DND-41 (cell line): Measurements from ENCODE around the gene SDCCAG8.

Source experiments
- ATAC-seq: fragments of 200-7000 bp; cut with Tn5 transposase; 3 replicates; pipeline ENCODE4 v1.9.1; 2021; ENCODE audit warnings: low read depth; ENCODE audit not compliant: insufficient read depth
- DNase-seq: peaks from one replicate; pipeline ENCODE4 v3.0.0-alpha.2; 2020
- H2AFZ ChIP-seq: 2 replicates; pipeline ENCODE4 v1.6.0; 2012; ENCODE audit warnings: low read depth, low read length
- H3K27ac ChIP-seq: 2 replicates; pipeline ENCODE4 v1.5.1; 2012; ENCODE audit warnings: low read length, inconsistent platforms
- H3K27me3 ChIP-seq: fragments of 200-600 bp; sonication (generic); 2 replicates; pipeline ENCODE4 v1.6.0; 2012; ENCODE audit warnings: low read length, mild to moderate bottlenecking, inconsistent platforms; ENCODE audit not compliant: insufficient read depth, poor library complexity
- H3K36me3 ChIP-seq: 2 replicates; pipeline ENCODE4 v1.5.1; 2012; ENCODE audit warnings: low read length, inconsistent platforms; ENCODE audit not compliant: insufficient read depth
- H3K4me1 ChIP-seq: 2 replicates; pipeline ENCODE4 v1.5.1; 2012; ENCODE audit warnings: mild to moderate bottlenecking, low read length; ENCODE audit not compliant: insufficient read depth
- H3K4me2 ChIP-seq: 2 replicates; pipeline ENCODE4 v1.6.0; 2012; ENCODE audit warnings: mild to moderate bottlenecking, moderate library complexity, low read length, inconsistent platforms; ENCODE audit not compliant: insufficient read depth
- H3K4me3 ChIP-seq, 2 experiments: fragments of 200-600 bp in 1 of 2; shearing (Covaris generic) in 1 of 2; 2 replicates each; pipeline ENCODE4 v1.5.1; 2012 to 2016; ENCODE audit warnings: inconsistent platforms in 2 of 2, low read length in 2 of 2, mild to moderate bottlenecking in 2 of 2, low read depth in 1 of 2, moderate library complexity in 1 of 2
- H3K79me2 ChIP-seq: 2 replicates; pipeline ENCODE4 v1.6.0; 2012; ENCODE audit warnings: low read length, inconsistent platforms; ENCODE audit not compliant: insufficient read depth
- H3K9ac ChIP-seq: 2 replicates; pipeline ENCODE4 v1.6.0; 2012; ENCODE audit warnings: low read depth, mild to moderate bottlenecking, inconsistent platforms, low read length, moderate library complexity
- H3K9me3 ChIP-seq: 2 replicates; pipeline ENCODE4 v1.5.1; 2012; ENCODE audit warnings: low read length, moderate library complexity, mild to moderate bottlenecking, inconsistent platforms; ENCODE audit not compliant: insufficient read depth, severe bottlenecking
- H4K20me1 ChIP-seq: 2 replicates; pipeline ENCODE4 v1.6.0; 2012; ENCODE audit warnings: low read length; ENCODE audit not compliant: insufficient read depth
- CTCF ChIP-seq: IDR thresholded peaks from 2 replicates; pipeline ENCODE4 v1.5.1; 2012; ENCODE audit warnings: borderline replicate concordance, low read length, moderate library complexity, mild to moderate bottlenecking; ENCODE audit not compliant: poor library complexity, severe bottlenecking; ENCODE audit errors: extremely low read depth
- EZH2 ChIP-seq: IDR thresholded peaks from 3 replicates; pipeline ENCODE4 v1.6.1; 2012; ENCODE audit warnings: borderline replicate concordance, low read depth, mild to moderate bottlenecking, moderate library complexity, low read length, inconsistent platforms; ENCODE audit not compliant: severe bottlenecking

Gene SDCCAG8

DNA sequence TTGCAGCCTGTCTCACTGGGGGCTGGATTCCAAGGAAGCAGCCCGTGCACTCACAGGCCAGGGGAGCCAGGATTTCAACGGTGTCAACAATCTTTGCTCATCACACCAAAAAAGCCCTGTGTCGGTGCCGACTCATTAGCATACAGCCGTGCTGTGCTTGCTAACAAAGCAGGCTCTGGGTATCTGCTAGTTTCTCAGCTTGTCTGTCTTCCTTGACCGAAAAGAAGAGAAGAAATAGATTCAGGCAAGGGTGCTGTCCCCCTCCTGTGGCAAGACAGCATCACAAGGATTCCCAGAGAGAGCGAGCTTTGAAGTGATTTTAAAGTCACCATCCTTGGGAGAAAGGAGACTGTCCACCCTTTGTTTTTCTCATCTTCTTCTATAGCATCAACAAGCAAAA is 214.7 kb downstream of the SDCCAG8 start:
- no peak for ATAC-seq

GRCh38 chr1:243471026-243471685 is 215.3 kb downstream of the SDCCAG8 start:
- Histone ChIP-seq H3K27me3 (no peaks in the 10 kb centered on the region), H4K20me1 (no peaks in the 10 kb centered on the region), H3K4me3 (no peak overlapping the region), H3K9me3 (no peaks in the 10 kb centered on the region), H2AFZ (no peak overlapping the region), H3K36me3 (no peaks in the 10 kb centered on the region; the same call in 1 of the 2 replicates), H3K27ac (no peak overlapping the region), H3K79me2 (no peaks in the 10 kb centered on the region), H3K4me2 (no peak overlapping the region), H3K4me1 (peaks cover 15% of the 10 kb centered on the region), H3K9ac (no peak overlapping the region)
- ATAC-seq (no peak), DNase-seq (no peak)
- TF ChIP-seq CTCF (no peak), EZH2 (no peak)

More for the DNA sequence above, 214.7 kb downstream of the SDCCAG8 start:
- TF ChIP-seq CTCF (peak; percentile 13), EZH2 (no peak)
- no peaks in the 10 kb centered on the region for H4K20me1 ChIP-seq
- H3K4me1 ChIP-seq: peaks cover 15% of the 10 kb centered on the region
- no peak overlapping the region for H3K4me3 ChIP-seq
- H3K9me3 ChIP-seq: no peaks in the 10 kb centered on the region
- H3K27ac ChIP-seq: no peak overlapping the region
- no peak overlapping the region for H3K9ac ChIP-seq
- no peaks in the 10 kb centered on the region; the same call in 1 of the 2 replicates for H3K36me3 ChIP-seq
- H3K79me2 ChIP-seq: no peaks in the 10 kb centered on the region
- no peaks in the 10 kb centered on the region for H3K27me3 ChIP-seq
- no peak overlapping the region for H2AFZ ChIP-seq
- no peak overlapping the region for H3K4me2 ChIP-seq
- no peak for DNase-seq

GRCh38 chr1:243471754-243472745 is 216.2 kb downstream of the SDCCAG8 start:
- no peaks in the 10 kb centered on the region for H3K27me3 ChIP-seq
- no peak overlapping the region for H3K9ac ChIP-seq
- no peaks in the 10 kb centered on the region; the same call in 1 of the 2 replicates for H3K36me3 ChIP-seq
- H3K9me3 ChIP-seq: no peaks in the 10 kb centered on the region
- TF ChIP-seq CTCF (no peak), EZH2 (no peak)
- DNase-seq: no peak
- no peaks in the 10 kb centered on the region for H3K79me2 ChIP-seq
- H3K27ac ChIP-seq: no peak overlapping the region
- peaks cover 15% of the 10 kb centered on the region for H3K4me1 ChIP-seq
- no peak for ATAC-seq
- H3K4me2 ChIP-seq: no peak overlapping the region
- no peaks in the 10 kb centered on the region for H4K20me1 ChIP-seq
- no peak overlapping the region for H2AFZ ChIP-seq
- no peak overlapping the region for H3K4me3 ChIP-seq
